OCI-LY7 (cell line): ENCODE data around the gene SPECC1L.

Experiments
- CTCF ChIP-seq: fragments of 200-600 bp; sonication (generic); conservative IDR thresholded peaks from 2 replicates; pipeline ENCODE4 v1.5.1; 2014; ENCODE audit warnings: mild to moderate bottlenecking, antibody characterized with exemption, low read length, moderate library complexity, mixed read lengths
- EZH2phosphoT487 ChIP-seq: fragments of 200-600 bp; sonication (generic); IDR thresholded peaks from 2 replicates; pipeline ENCODE4 v1.6.1; 2018; ENCODE audit warnings: low read depth, borderline replicate concordance, mild to moderate bottlenecking, mixed run types, antibody characterized with exemption, low read length, moderate library complexity, mixed read lengths

GRCh38 chr22:24235315-24235714, 35.3 kb upstream of the SPECC1L start:
- no peak for TF ChIP-seq CTCF
- TF ChIP-seq EZH2phosphoT487 = no peak
